Measurements from ENCODE around the gene PRKAR1B. TPM values are rescaled to one million over a fixed set of nuclear protein-coding genes. Genes with fewer than 3 reads are reported as not detected.
"Not testable (repeated sequence)": the region's sequence is repeated elsewhere in the genome, so short reads cannot be mapped to it uniquely, and the experiment has no call there.

Gene PRKAR1B
- total and polyA plus RNA-seq, 2 donors (not counting 1 experiment from before 2014, with no cell fraction given) = 4.5 to 8.6 TPM

DNA sequence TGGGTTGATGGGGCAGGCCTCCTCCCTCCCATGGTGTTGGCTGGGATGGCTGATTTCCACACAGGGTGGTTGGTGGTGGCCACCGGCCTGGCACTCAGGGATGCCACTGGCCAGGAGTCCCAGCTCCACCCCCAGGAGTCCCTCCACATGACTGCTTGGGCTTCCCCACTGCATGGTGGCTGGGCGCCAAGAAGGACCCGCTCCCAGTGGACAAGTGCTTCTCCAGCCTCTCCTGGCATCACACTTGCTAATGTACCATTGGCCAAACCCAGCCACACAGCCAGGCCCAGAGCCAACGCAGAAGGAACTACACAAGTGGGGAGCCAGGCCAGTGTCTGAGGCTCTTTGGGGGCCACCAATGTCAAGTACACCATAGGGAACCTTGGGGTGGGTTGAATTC, 74.2 kb downstream of the PRKAR1B start:
- Mint-ChIP-seq H3K4me3 (no peak overlapping the region), H3K27me3 (no peaks in the 10 kb centered on the region), H3K27ac (no peak overlapping the region), H3K9me3 (ENCODE audit: insufficient read depth) (no peaks in the 10 kb centered on the region), H3K4me1 (no peaks in the 10 kb centered on the region)
- no peaks in the 10 kb centered on the region for H3K36me3 ChIP-seq (replicated peaks in 1 of 2; ENCODE audit: control extremely low read depth in 1 of 2, control insufficient read depth in 1 of 2, extremely low read depth in 1 of 2, insufficient read depth in 2 of 2, low read length in 1 of 2)
- H3K4me3 ChIP-seq (ENCODE audit: control extremely low read depth in 1 of 5, extremely low read depth in 1 of 5, insufficient read depth in 1 of 5, low read depth in 2 of 5, low read length in 4 of 5) = no peak overlapping the region
- POLR2A ChIA-PET = no interaction called here
- intact Hi-C loops (cut with micrococcal nuclease) = no loop called here
- no peak for DNase-seq
- no peak overlapping the region for H3K27ac ChIP-seq (ENCODE audit: low read length in 2 of 2)
- no peak overlapping the region for H3K4me2 ChIP-seq (replicated peaks; ENCODE audit: low read depth, low read length, poor library complexity, severe bottlenecking)
- TF ChIP-seq, protein P1, sequence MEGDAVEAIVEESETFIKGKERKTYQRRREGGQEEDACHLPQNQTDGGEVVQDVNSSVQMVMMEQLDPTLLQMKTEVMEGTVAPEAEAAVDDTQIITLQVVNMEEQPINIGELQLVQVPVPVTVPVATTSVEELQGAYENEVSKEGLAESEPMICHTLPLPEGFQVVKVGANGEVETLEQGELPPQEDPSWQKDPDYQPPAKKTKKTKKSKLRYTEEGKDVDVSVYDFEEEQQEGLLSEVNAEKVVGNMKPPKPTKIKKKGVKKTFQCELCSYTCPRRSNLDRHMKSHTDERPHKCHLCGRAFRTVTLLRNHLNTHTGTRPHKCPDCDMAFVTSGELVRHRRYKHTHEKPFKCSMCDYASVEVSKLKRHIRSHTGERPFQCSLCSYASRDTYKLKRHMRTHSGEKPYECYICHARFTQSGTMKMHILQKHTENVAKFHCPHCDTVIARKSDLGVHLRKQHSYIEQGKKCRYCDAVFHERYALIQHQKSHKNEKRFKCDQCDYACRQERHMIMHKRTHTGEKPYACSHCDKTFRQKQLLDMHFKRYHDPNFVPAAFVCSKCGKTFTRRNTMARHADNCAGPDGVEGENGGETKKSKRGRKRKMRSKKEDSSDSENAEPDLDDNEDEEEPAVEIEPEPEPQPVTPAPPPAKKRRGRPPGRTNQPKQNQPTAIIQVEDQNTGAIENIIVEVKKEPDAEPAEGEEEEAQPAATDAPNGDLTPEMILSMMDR (IDR thresholded peaks at IDR 0.05) = no peak
- no peak for TF ChIP-seq EZH2 (IDR thresholded peaks at IDR 0.05; ENCODE audit: borderline replicate concordance, insufficient read depth, low read depth, low read length, poor library complexity, severe bottlenecking)
- CTCF ChIA-PET = no interaction called here
- 100% methylated on average over 4 of the region's 4 CpGs for WGBS (ENCODE audit: insufficient coverage)
- no peak overlapping the region for H3K9ac ChIP-seq (ENCODE audit: low read length)
- H3K9me3 ChIP-seq (ENCODE audit: control extremely low read depth in 1 of 3, control insufficient read depth in 2 of 3, insufficient read depth in 1 of 3, low read length in 2 of 3) = peaks cover 0 to 31% (median 2%) of the 10 kb centered on the region in 3 donors
- no peak for ATAC-seq (ENCODE audit: low read depth)
- no peaks in the 10 kb centered on the region for H3K27me3 ChIP-seq (replicated peaks in 1 of 4; ENCODE audit: control extremely low read depth in 1 of 4, control insufficient read depth in 3 of 4, insufficient read depth in 4 of 4, low read length in 3 of 4)
- no peak overlapping the region for H2AFZ ChIP-seq (ENCODE audit: insufficient read depth, low read depth, low read length, poor library complexity, severe bottlenecking)
- H3K79me2 ChIP-seq (ENCODE audit: control insufficient read depth, insufficient read depth, low read length) = peaks cover 22% of the 10 kb centered on the region
- H4K20me1 ChIP-seq (ENCODE audit: control insufficient read depth, insufficient read depth, low read length, poor library complexity, severe bottlenecking) = no peaks in the 10 kb centered on the region
- H3K4me1 ChIP-seq (ENCODE audit: control insufficient read depth in 2 of 2, insufficient read depth in 2 of 2, low read length in 2 of 2) = no peaks in the 10 kb centered on the region

DNA sequence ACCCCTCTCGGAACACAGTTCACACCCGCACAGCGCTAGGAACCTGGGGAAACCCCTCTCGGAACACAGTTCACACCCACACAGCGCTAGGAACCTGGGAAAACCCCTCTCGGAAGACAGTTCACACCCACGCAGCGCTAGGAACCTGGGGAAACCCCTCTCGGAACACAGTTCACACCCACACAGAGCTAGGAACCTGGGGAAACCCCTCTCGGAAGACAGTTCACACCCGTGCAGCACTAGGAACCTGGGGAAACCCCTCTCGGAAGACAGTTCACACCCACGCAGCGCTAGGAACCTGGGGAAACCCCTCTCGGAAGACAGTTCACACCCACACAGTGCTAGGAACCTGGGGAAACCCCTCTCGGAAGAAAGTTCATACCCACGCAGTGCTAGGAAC, 74.9 kb downstream of the PRKAR1B start:
- H3K4me3 ChIP-seq (ENCODE audit: control extremely low read depth in 1 of 5, extremely low read depth in 1 of 5, insufficient read depth in 1 of 5, low read depth in 2 of 5, low read length in 4 of 5); H3K4me2 ChIP-seq (replicated peaks; ENCODE audit: low read depth, low read length, poor library complexity, severe bottlenecking); H4K20me1 ChIP-seq (ENCODE audit: control insufficient read depth, insufficient read depth, low read length, poor library complexity, severe bottlenecking); H3K27ac ChIP-seq (ENCODE audit: low read length in 2 of 2); H3K27me3 Mint-ChIP-seq; H3K9me3 Mint-ChIP-seq (ENCODE audit: insufficient read depth); H3K27me3 ChIP-seq (replicated peaks in 1 of 4; ENCODE audit: control extremely low read depth in 1 of 4, control insufficient read depth in 3 of 4, insufficient read depth in 4 of 4, low read length in 3 of 4); POLR2A ChIA-PET; H2AFZ ChIP-seq (ENCODE audit: insufficient read depth, low read depth, low read length, poor library complexity, severe bottlenecking); DNase-seq; H3K4me1 ChIP-seq (ENCODE audit: control insufficient read depth in 2 of 2, insufficient read depth in 2 of 2, low read length in 2 of 2); H3K4me1 Mint-ChIP-seq; H3K4me3 Mint-ChIP-seq; CTCF ChIA-PET; H3K9ac ChIP-seq (ENCODE audit: low read length); intact Hi-C loops (cut with micrococcal nuclease); H3K27ac Mint-ChIP-seq; ATAC-seq (ENCODE audit: low read depth); H3K36me3 ChIP-seq (replicated peaks in 1 of 2; ENCODE audit: control extremely low read depth in 1 of 2, control insufficient read depth in 1 of 2, extremely low read depth in 1 of 2, insufficient read depth in 2 of 2, low read length in 1 of 2): not testable (repeated sequence)
- Histone ChIP-seq H3K9me3 (ENCODE audit: control extremely low read depth in 1 of 3, control insufficient read depth in 2 of 3, insufficient read depth in 1 of 3, low read length in 2 of 3) (peaks cover 0 to 31% (median 2%) of the 10 kb centered on the region in 3 donors), H3K79me2 (ENCODE audit: control insufficient read depth, insufficient read depth, low read length) (peaks cover 22% of the 10 kb centered on the region)
- WGBS (ENCODE audit: insufficient coverage) = 95% methylated on average over 12 of the region's 17 CpGs

Measured in B cell (primary cell).